Loucy (cell line): ENCODE data around the gene BEAN1.

Source experiments
- H2AFZ ChIP-seq: fragments of 200-600 bp; sonication (generic); 2 replicates; pipeline ENCODE4 v1.6.0; 2016; ENCODE audit warnings: antibody characterized with exemption, mild to moderate bottlenecking, low read length, moderate library complexity
- H3F3A ChIP-seq: fragments of 200-600 bp; 2 replicates; pipeline ENCODE4 v1.6.0; 2016; ENCODE audit warnings: antibody characterized with exemption, low read depth, mild to moderate bottlenecking
- H3K27me3 ChIP-seq: fragments of 200-600 bp; sonication (generic); 2 replicates; pipeline ENCODE4 v1.6.1; 2014; ENCODE audit warnings: low read length, mild to moderate bottlenecking; ENCODE audit not compliant: insufficient read depth, poor library complexity, severe bottlenecking
- H3K36me3 ChIP-seq: fragments of 200-600 bp; sonication (generic); 2 replicates; pipeline ENCODE4 v1.6.1; 2016; ENCODE audit warnings: low read length; ENCODE audit not compliant: insufficient read depth
- H3K4me1 ChIP-seq: fragments of 200-600 bp; sonication (generic); 2 replicates; pipeline ENCODE4 v1.5.1; 2014; ENCODE audit warnings: low read length, mild to moderate bottlenecking; ENCODE audit not compliant: insufficient read depth, poor library complexity, severe bottlenecking
- H3K4me2 ChIP-seq: fragments of 200-600 bp; sonication (generic); 2 replicates; pipeline ENCODE4 v1.6.0; 2014; ENCODE audit warnings: antibody characterized with exemption, low read length, low read depth, mild to moderate bottlenecking; ENCODE audit not compliant: poor library complexity, severe bottlenecking
- H3K4me3 ChIP-seq: fragments of 200-600 bp; sonication (generic); 2 replicates; pipeline ENCODE4 v1.5.1; 2014; ENCODE audit warnings: low read length, mild to moderate bottlenecking, mixed read lengths; ENCODE audit not compliant: poor library complexity, severe bottlenecking
- H3K79me2 ChIP-seq: fragments of 200-600 bp; sonication (generic); 2 replicates; pipeline ENCODE4 v1.6.1; 2014; ENCODE audit warnings: low read length; ENCODE audit not compliant: insufficient read depth
- H3K9ac ChIP-seq: fragments of 200-600 bp; sonication (generic); 2 replicates; pipeline ENCODE4 v1.6.0; 2014; ENCODE audit warnings: mild to moderate bottlenecking, low read depth, low read length, moderate library complexity; ENCODE audit not compliant: poor library complexity, severe bottlenecking
- H3K9me2 ChIP-seq: fragments of 200-600 bp; sonication (generic); replicated peaks from 2 replicates; pipeline ENCODE4 v1.6.1; 2016; ENCODE audit warnings: low read depth, low read length, mixed read lengths
- H3K9me3 ChIP-seq: fragments of 200-600 bp; sonication (generic); 2 replicates; pipeline ENCODE4 v1.6.1; 2014; ENCODE audit warnings: mild to moderate bottlenecking, antibody characterized with exemption, low read length, low read depth; ENCODE audit not compliant: insufficient read depth
- H4K20me1 ChIP-seq: fragments of 200-600 bp; sonication (generic); 2 replicates; pipeline ENCODE4 v1.6.0; 2014; ENCODE audit warnings: antibody characterized with exemption, low read length, mild to moderate bottlenecking; ENCODE audit not compliant: insufficient read depth, poor library complexity, severe bottlenecking
- EZH2phosphoT487 ChIP-seq: fragments of 200-600 bp; IDR thresholded peaks from 2 replicates; pipeline ENCODE4 v1.6.1; 2018; ENCODE audit warnings: antibody characterized with exemption, mild to moderate bottlenecking, moderate library complexity, borderline replicate concordance
- TF ChIP-seq, protein P1 (sequence below): fragments of 200-600 bp; sonication (generic); conservative IDR thresholded peaks from 2 replicates; pipeline ENCODE4 v1.5.1; 2014; ENCODE audit warnings: mild to moderate bottlenecking, antibody characterized with exemption, low read length

The BEAN1 gene

DNA sequence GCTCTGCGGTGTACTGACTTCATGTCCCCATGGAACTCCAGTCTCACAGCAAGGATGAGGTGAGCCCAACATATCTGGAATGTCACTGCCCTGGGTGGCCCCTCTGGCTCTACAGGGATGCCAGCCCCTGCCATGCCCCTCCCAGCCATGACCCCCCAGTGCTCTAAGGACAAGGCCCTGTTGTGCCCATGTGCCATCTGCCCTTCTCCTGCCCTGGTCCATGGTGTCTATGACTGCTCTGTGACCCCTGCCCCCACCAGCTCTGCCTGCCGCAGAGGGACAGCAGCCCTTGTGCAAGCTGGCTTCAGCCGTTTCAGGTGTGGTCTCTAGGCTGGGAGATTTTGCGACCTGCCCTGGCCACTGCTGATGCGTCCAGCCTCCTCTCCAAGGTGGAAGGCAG is 82.5 kb downstream of the BEAN1 start:
- no peaks in the 10 kb centered on the region for H3K27me3 ChIP-seq
- TF ChIP-seq, protein P1, sequence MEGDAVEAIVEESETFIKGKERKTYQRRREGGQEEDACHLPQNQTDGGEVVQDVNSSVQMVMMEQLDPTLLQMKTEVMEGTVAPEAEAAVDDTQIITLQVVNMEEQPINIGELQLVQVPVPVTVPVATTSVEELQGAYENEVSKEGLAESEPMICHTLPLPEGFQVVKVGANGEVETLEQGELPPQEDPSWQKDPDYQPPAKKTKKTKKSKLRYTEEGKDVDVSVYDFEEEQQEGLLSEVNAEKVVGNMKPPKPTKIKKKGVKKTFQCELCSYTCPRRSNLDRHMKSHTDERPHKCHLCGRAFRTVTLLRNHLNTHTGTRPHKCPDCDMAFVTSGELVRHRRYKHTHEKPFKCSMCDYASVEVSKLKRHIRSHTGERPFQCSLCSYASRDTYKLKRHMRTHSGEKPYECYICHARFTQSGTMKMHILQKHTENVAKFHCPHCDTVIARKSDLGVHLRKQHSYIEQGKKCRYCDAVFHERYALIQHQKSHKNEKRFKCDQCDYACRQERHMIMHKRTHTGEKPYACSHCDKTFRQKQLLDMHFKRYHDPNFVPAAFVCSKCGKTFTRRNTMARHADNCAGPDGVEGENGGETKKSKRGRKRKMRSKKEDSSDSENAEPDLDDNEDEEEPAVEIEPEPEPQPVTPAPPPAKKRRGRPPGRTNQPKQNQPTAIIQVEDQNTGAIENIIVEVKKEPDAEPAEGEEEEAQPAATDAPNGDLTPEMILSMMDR = no peak
- no peak for TF ChIP-seq EZH2phosphoT487
- peaks cover 4% of the 10 kb centered on the region for H3K4me1 ChIP-seq
- H3F3A ChIP-seq = no peaks in the 10 kb centered on the region
- no peaks in the 10 kb centered on the region for H3K9me2 ChIP-seq
- H3K79me2 ChIP-seq = no peaks in the 10 kb centered on the region
- no peak overlapping the region for H3K4me3 ChIP-seq
- H3K4me2 ChIP-seq = no peak overlapping the region
- H3K9me3 ChIP-seq = no peaks in the 10 kb centered on the region
- no peaks in the 10 kb centered on the region; the same call in 1 of the 2 replicates for H3K36me3 ChIP-seq
- H3K9ac ChIP-seq = no peak overlapping the region
- H4K20me1 ChIP-seq = no peaks in the 10 kb centered on the region
- H2AFZ ChIP-seq = no peak overlapping the region

GRCh38 chr16:66510298-66510697 is 83.2 kb downstream of the BEAN1 start:
- H3K27me3 ChIP-seq = no peaks in the 10 kb centered on the region
- H3F3A ChIP-seq = no peaks in the 10 kb centered on the region
- H3K9me2 ChIP-seq = no peaks in the 10 kb centered on the region
- no peaks in the 10 kb centered on the region for H3K79me2 ChIP-seq
- H4K20me1 ChIP-seq = no peaks in the 10 kb centered on the region
- H3K4me2 ChIP-seq = no peak overlapping the region
- H3K36me3 ChIP-seq = no peaks in the 10 kb centered on the region; the same call in 1 of the 2 replicates
- TF ChIP-seq, protein P1 = no peak
- no peak for TF ChIP-seq EZH2phosphoT487
- peaks cover 4% of the 10 kb centered on the region for H3K4me1 ChIP-seq
- H3K4me3 ChIP-seq = no peak overlapping the region
- H2AFZ ChIP-seq = no peak overlapping the region
- H3K9ac ChIP-seq = no peak overlapping the region
- no peaks in the 10 kb centered on the region for H3K9me3 ChIP-seq

DNA sequence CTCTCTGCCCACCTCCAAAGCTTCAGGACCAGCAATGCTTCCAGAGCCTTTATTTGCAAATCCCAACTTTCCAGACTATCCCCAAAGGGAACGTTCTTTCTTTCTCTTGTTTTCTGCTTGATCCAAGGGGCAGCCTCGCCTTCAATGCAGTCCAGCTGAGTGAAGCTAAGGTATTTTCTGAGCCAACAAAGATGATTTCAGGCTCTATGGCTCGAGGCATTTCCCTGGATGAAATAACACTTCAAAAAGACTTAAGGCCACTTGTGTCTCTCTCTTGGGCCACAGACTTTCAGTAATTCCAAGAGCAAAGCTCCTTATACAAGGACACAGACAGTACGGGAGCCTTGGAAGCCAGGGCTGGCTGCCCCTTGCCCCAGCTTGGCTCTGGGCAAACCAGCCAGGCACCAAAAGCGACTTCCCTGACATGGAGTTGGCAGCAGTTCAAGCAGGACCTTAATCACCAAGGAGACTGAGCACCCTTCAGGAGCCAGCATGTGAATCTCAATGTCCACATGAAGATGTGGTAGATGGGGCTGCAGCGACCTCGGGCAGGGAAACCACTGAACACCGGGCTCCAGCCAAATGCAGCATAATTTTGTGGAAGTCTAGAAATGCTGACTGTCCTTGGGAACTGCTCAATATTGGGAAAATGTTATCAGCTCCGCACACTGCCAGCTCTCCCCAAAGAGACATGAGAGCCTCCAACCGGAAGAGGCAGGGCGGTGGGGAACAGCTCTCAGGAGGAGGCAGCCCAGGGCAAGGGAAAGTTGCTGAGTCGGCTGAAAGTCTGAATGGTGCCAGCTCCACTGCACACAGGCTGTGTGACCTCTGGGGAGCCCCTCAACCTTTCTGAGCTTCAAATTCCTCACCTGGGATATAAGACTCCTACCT is 83.9 kb downstream of the BEAN1 start:
- H3K4me3 ChIP-seq = no peak overlapping the region
- H3K4me1 ChIP-seq = peaks cover 6% of the 10 kb centered on the region
- no peaks in the 10 kb centered on the region for H3F3A ChIP-seq
- no peak overlapping the region for H3K4me2 ChIP-seq
- H3K9ac ChIP-seq = no peak overlapping the region
- no peaks in the 10 kb centered on the region for H3K79me2 ChIP-seq
- no peaks in the 10 kb centered on the region for H4K20me1 ChIP-seq
- H3K27me3 ChIP-seq = no peaks in the 10 kb centered on the region
- no peak for TF ChIP-seq EZH2phosphoT487
- TF ChIP-seq, protein P1 = no peak
- no peaks in the 10 kb centered on the region for H3K9me3 ChIP-seq
- H2AFZ ChIP-seq = no peak overlapping the region
- H3K36me3 ChIP-seq = no peaks in the 10 kb centered on the region; the same call in 1 of the 2 replicates
- H3K9me2 ChIP-seq = no peaks in the 10 kb centered on the region
